BLaER1 treated with 17β-estradiol and CSF1 and Interleukin-3, amounts not matched to agents 10 nM and 100 nM (cell line): Measurements from ENCODE around the gene LATS2.

Experiments
- H3K27ac ChIP-seq, 11 experiments: shearing (Covaris generic); formaldehyde crosslinking; 2 replicates each; pipeline ENCODE4 v1.8.1; 2022
- H3K27me3 ChIP-seq, 11 experiments: shearing (Covaris generic); formaldehyde crosslinking; 2 replicates each; pipeline ENCODE4 v1.8.1; 2022
- H3K36me3 ChIP-seq, 11 experiments: shearing (Covaris generic); formaldehyde crosslinking; 2 replicates each; pipeline ENCODE4 v1.8.1; 2022
- H3K4me1 ChIP-seq, 10 experiments: shearing (Covaris generic); formaldehyde crosslinking; 2 replicates each; pipeline ENCODE4 v1.8.1; 2022
- H3K4me2 ChIP-seq, 11 experiments: shearing (Covaris generic); formaldehyde crosslinking; 2 replicates each; pipeline ENCODE4 v1.8.1; 2022
- H3K4me3 ChIP-seq, 10 experiments: shearing (Covaris generic); formaldehyde crosslinking; 2 replicates each; pipeline ENCODE4 v1.8.1; 2022
- H3K9ac ChIP-seq, 11 experiments: shearing (Covaris generic); formaldehyde crosslinking; 2 replicates each; pipeline ENCODE4 v1.8.1; 2022
- H3K9me3 ChIP-seq, 11 experiments: shearing (Covaris generic); formaldehyde crosslinking; replicated peaks in 1 of 11; 2 replicates each; pipeline ENCODE4 v1.8.1; 2022
- H4K20me1 ChIP-seq, 11 experiments: shearing (Covaris generic); formaldehyde crosslinking; 2 replicates each; pipeline ENCODE4 v1.8.1; 2022
- Cebpa-rat ChIP-seq, 11 experiments: shearing (Covaris generic); IDR thresholded peaks; 2 replicates each; pipeline ENCODE4 v1.8.1; 2022

The LATS2 gene

DNA sequence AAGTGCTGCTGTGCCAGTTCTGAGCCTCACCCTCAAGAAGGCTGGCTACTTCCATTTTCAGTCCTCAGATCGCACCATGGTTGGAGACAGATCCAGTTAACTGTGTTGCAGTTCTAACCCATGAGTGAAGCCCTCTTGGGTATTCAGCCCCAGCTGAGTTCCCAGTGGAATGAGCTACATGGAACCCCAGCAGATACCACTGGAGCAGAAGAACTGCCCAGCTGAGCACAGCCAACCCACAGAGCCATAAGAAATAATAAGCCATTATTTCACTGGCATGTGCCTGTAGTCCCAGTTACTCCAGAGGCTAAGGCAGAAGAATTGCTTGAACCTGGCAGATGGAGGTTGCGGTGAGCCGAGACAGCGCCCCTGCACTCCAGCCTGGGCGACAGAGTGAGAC is 59.9 kb downstream of the LATS2 start:
- Histone ChIP-seq H3K4me2 (no peak overlapping the region), H3K4me1 (peaks cover 0 to 36% (median 13%) of the 10 kb centered on the region in 10 experiments; a peak in 14 of 20 replicates), H3K36me3 (peaks cover 11 to 94% (median 45%) of the 10 kb centered on the region in 11 experiments; a peak in 21 of 22 replicates), H3K27ac (no peak overlapping the region), H3K9me3 (peaks cover 16 to 26% (median 18%) of the 10 kb centered on the region in 11 experiments), H3K27me3 (no peaks in the 10 kb centered on the region), H3K4me3 (no peak overlapping the region), H3K9ac (no peak overlapping the region), H4K20me1 (peaks cover 0 to 98% (median 49%) of the 10 kb centered on the region in 11 experiments; a peak in 18 of 22 replicates)
- TF ChIP-seq Cebpa-rat (IDR thresholded peaks at IDR 0.05) = no peak

DNA sequence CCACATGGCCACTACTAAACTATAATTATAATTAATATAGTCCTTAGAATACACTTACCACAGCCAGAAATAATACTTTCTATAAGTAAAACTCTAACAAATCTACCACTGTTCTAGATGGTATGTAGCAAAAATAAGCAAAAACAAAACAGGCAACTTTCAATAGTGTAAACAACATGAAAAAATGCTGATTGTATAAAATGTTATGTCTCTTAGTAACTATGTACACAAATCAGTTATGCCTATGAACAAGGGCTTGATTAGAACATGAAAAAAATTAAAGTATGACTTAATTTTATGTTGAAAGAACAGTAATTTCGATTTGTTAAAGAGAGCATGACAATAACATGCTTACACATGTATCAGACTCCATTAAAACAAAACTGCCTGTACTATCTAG is 60.7 kb downstream of the LATS2 start:
- Histone ChIP-seq H3K9me3 (peaks cover 16 to 26% (median 18%) of the 10 kb centered on the region in 11 experiments), H3K27me3 (no peaks in the 10 kb centered on the region), H3K4me2 (no peak overlapping the region), H3K36me3 (peaks cover 11 to 95% (median 48%) of the 10 kb centered on the region in 11 experiments; a peak in 21 of 22 replicates), H3K4me1 (peaks cover 0 to 43% (median 21%) of the 10 kb centered on the region in 10 experiments; a peak in 15 of 20 replicates), H3K9ac (no peak overlapping the region), H3K27ac (no peak overlapping the region), H3K4me3 (no peak overlapping the region), H4K20me1 (peaks cover 0 to 98% (median 44%) of the 10 kb centered on the region in 11 experiments; a peak in 15 of 22 replicates)
- no peak for TF ChIP-seq Cebpa-rat (IDR thresholded peaks at IDR 0.05)

DNA sequence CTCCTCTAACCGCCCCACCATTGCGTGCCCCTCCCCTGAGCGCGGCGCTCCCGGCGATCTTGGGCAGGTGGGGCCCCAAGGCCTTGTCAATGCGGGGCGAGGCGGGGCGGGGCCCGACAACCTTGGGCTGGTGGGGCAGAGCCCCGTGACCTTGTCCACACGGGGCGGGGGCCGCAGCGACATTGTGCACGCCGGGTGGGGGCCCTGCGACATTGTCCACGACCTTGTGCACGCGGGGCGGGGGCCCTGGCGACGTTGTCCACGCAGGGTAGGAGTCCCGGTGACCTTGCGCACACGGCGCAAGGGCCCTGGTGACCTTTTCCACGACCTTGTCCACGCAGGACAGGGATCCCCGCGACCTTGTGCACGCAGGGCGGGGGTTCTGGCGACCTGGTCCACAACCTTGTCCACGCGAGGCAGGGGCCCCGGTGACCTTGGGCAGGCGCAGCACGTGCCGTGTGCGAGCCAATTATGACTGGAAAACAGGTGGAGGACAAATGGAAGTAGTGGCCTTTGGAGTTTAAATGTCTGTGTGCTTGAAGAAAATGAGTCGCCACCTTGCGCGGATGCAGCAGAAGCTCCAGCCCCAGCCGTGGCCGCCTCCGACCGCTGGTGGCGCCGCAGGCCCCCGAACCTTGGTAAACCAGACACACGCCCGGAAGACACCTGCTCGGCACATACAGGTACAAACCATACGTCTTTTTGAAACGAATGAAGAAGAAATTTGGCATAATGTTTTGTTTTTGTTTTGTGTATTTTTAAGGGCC is 62.6 kb downstream of the LATS2 start:
- Histone ChIP-seq H4K20me1 (peaks cover 0 to 98% (median 41%) of the 10 kb centered on the region in 11 experiments; a peak in 16 of 22 replicates), H3K4me3 (no peak overlapping the region), H3K9ac (no peak overlapping the region), H3K36me3 (peaks cover 11 to 95% (median 49%) of the 10 kb centered on the region in 11 experiments; a peak in 21 of 22 replicates), H3K27ac (no peak overlapping the region), H3K4me1 (peaks cover 11 to 48% (median 34%) of the 10 kb centered on the region in 10 experiments), H3K9me3 (peaks cover 16 to 25% (median 18%) of the 10 kb centered on the region in 11 experiments), H3K4me2 (no peak overlapping the region), H3K27me3 (no peaks in the 10 kb centered on the region)
- no peak for TF ChIP-seq Cebpa-rat (IDR thresholded peaks at IDR 0.05)

DNA sequence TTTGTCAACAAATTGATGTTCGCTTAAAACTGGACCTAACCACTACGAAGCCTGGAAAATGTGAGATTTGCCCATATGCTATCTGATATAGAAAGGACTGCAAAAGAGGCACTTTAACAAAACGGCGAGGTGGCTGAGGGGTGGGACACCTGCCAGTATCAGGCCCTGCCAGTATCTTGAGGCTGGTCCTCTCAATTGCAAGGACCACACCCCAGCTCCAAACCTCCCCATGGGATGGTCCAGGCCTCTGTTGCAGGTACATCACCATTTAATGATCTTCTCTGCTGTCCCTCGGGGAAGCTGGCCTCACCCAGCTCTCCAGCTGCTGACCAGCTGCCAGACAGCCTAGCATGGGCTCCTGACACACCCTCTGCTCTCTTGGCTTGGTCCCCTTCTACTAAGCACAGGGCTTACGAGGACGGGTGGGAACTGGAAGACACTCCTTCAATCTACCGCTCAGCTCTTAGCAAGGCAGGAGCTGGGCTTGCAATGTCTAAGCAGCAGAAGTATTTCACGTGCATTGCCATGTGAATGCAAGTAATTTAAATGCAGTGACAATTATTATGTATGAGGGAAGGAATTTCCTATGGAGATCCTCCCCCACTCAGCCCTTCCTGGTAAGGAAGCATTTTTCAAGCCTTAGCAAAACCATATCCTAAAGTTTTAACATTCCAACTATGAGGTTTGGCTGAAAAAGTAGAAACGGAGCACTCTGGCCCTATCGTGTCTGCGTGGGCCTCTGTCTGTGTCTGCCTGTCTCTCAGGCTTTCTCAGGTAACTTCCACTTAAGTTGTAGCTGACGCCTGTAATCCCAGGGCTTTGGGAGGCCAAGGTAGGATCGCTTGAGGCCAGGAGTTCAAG is 63.9 kb downstream of the LATS2 start:
- Histone ChIP-seq H3K27me3 (no peaks in the 10 kb centered on the region), H3K4me2 (peak overlapping the region in 5 of 11 experiments; percentile 3 to 82 (median 26); a peak in 6 of 22 replicates), H3K27ac (no peak overlapping the region), H3K4me3 (no peak overlapping the region), H3K9ac (no peak overlapping the region), H3K4me1 (peaks cover 20 to 61% (median 46%) of the 10 kb centered on the region in 10 experiments), H4K20me1 (peaks cover 0 to 99% (median 41%) of the 10 kb centered on the region in 11 experiments; a peak in 16 of 22 replicates), H3K36me3 (peaks cover 11 to 96% (median 39%) of the 10 kb centered on the region in 11 experiments), H3K9me3 (peaks cover 13 to 16% (median 15%) of the 10 kb centered on the region in 11 experiments)
- TF ChIP-seq Cebpa-rat (IDR thresholded peaks at IDR 0.05) = no peak

DNA sequence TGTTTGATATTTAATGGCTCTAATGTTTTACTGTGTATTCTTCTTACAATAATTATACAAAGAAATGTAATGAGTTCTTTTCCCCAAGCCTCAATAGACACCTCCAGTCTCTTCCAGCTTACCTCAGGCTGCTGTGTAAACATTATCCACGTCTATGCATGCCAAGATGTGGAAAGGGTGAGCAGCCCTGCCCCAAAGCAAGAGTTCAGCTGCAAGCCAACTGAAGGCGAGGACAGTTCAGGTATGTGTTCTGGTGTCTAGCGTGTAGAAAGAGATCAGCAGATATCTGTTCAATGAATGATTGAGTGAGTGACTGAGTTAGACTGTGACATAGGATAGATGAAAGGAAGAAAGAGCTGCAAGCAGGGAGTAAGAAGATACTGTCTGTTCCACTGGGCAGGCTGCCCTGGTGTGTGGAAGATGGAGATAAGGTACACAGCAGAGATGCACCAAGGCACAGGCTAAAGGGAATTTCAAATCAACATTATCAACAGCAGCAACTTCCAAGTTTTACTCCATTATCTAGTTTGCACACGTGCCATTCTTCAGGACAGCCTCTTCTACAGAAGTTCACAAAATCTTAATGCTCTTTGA is 66.0 kb downstream of the LATS2 start:
- H3K4me3 ChIP-seq = no peak overlapping the region
- H3K27ac ChIP-seq = peak overlapping the region in 1 of 11 experiments; percentile 78; a peak in 2 of 22 replicates
- H3K9me3 ChIP-seq = peaks cover 0 to 8% (median 0%) of the 10 kb centered on the region in 11 experiments; a peak in 2 of 22 replicates
- no peaks in the 10 kb centered on the region for H3K27me3 ChIP-seq
- peaks cover 20 to 83% (median 61%) of the 10 kb centered on the region in 10 experiments for H3K4me1 ChIP-seq
- H3K36me3 ChIP-seq = peaks cover 26 to 99% (median 51%) of the 10 kb centered on the region in 11 experiments
- H4K20me1 ChIP-seq = peaks cover 0 to 100% (median 41%) of the 10 kb centered on the region in 11 experiments; a peak in 16 of 22 replicates
- TF ChIP-seq Cebpa-rat (IDR thresholded peaks at IDR 0.05) = no peak
- no peak overlapping the region for H3K9ac ChIP-seq
- H3K4me2 ChIP-seq = peak overlapping the region in 9 of 11 experiments; percentile 1 to 83 (median 80); a peak in 14 of 22 replicates

DNA sequence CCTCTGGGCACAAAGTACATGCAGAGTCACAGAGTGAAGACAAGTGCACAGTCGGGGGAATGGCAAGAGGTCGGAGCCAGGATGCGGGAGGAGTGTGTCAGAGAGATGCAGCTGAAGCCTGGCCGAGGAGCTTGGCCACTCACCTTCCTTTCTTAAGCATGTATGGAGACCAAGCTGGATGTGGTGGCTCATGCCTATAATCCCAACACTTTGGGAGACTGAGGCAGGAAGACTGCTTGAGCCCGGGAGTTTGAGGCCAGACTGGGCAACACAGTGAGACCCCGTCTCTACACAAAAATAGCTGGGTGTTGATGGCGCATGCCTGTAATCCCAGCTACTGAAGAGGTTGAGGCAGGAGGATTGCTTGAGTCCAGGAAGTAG is 67.0 kb downstream of the LATS2 start:
- H3K4me3 ChIP-seq = peak overlapping the region in 3 of 10 experiments; percentile 27 to 29 (median 27); a peak in 3 of 20 replicates
- H3K27ac ChIP-seq = peak overlapping the region in 9 of 11 experiments; percentile 17 to 78 (median 57); a peak in 15 of 22 replicates
- TF ChIP-seq Cebpa-rat (IDR thresholded peaks at IDR 0.05) = no peak
- no peaks in the 10 kb centered on the region for H3K27me3 ChIP-seq
- H4K20me1 ChIP-seq = peaks cover 0 to 100% (median 39%) of the 10 kb centered on the region in 11 experiments; a peak in 16 of 22 replicates
- H3K9me3 ChIP-seq = peaks cover 0 to 15% (median 2%) of the 10 kb centered on the region in 11 experiments; a peak in 17 of 22 replicates
- peaks cover 35 to 100% (median 59%) of the 10 kb centered on the region in 11 experiments for H3K36me3 ChIP-seq
- peak overlapping the region in 4 of 11 experiments; percentile 9 to 63 (median 22); a peak in 4 of 22 replicates for H3K9ac ChIP-seq
- peak overlapping the region; percentile 20 to 83 (median 69) for H3K4me2 ChIP-seq
- peaks cover 20 to 87% (median 63%) of the 10 kb centered on the region in 10 experiments for H3K4me1 ChIP-seq

DNA sequence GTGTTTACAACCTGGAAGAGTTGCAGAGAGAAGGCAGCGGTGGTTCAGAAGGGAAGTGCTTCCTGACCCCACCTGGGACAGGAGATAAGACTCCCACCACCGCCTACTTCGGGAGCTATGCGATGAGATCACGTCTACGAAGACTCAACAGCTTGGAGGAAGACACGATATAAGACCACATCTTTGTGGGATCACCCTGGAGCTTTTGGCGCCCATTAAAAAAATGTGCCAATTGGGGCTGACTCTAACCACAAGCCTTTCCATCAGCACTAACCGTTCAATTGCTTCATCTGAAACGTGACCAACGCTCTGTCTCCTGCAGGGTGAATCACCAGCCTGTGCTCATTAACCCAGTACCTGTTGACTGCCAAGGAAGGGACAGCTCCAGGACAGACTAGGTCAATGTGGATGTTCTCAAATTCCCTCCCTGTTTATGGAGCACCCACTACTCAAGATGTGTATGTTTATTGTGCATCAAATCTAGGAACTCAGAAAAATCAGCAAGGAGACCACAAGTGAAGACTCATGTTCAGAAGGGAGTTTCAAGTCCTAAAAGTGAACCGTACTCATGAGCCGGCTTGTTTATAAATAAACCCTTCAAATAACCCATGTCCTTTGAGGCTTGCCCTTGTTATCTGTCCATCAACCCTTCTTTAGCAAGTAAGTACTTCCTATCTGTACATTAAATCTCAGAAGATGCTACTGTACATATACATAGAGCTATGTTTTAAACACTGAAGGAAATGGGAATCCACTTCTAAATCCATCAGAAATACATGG is 67.5 kb downstream of the LATS2 start:
- Histone ChIP-seq H3K9me3 (peaks cover 0 to 21% (median 8%) of the 10 kb centered on the region in 11 experiments; a peak in 18 of 22 replicates), H3K9ac (peak overlapping the region in 4 of 11 experiments; percentile 9 to 63 (median 36); a peak in 4 of 22 replicates), H3K36me3 (peaks cover 37 to 100% (median 59%) of the 10 kb centered on the region in 11 experiments), H3K4me2 (peak overlapping the region; percentile 20 to 83 (median 69)), H4K20me1 (peaks cover 0 to 100% (median 35%) of the 10 kb centered on the region in 11 experiments; a peak in 16 of 22 replicates), H3K27ac (peak overlapping the region in 9 of 11 experiments; percentile 17 to 78 (median 57); a peak in 16 of 22 replicates), H3K4me3 (peak overlapping the region in 3 of 10 experiments; percentile 27 to 29 (median 27); a peak in 3 of 20 replicates), H3K4me1 (peaks cover 20 to 87% (median 63%) of the 10 kb centered on the region in 10 experiments), H3K27me3 (no peaks in the 10 kb centered on the region)
- 0 out of 22 replicates have a peak, but pooled peaks of 1 of the 11 experiments have one; percentile 37 for TF ChIP-seq Cebpa-rat (IDR thresholded peaks at IDR 0.05)
